Muscle of leg (tissue), 11 donors: Measurements from ENCODE around the gene NAA20. TPM values are rescaled to one million over a fixed set of nuclear protein-coding genes. Genes with fewer than 3 reads are reported as not detected.
A peak's percentile ranks its signal among the peaks of the same experiment; 100 is the strongest.

Source experiments
- DNase-seq: peaks from one replicate; pipeline ENCODE4 v3.0.0; 2013
- H3K27ac ChIP-seq: one replicate; pipeline ENCODE4 v1.5.1; 2013; ENCODE audit warnings: mild to moderate bottlenecking, low read length, control low read depth
- H3K27me3 ChIP-seq: one replicate; pipeline ENCODE4 v1.6.1; 2013; ENCODE audit warnings: low read length; ENCODE audit not compliant: control insufficient read depth, insufficient read depth
- H3K36me3 ChIP-seq: one replicate; pipeline ENCODE4 v1.6.1; 2013; ENCODE audit warnings: low read length; ENCODE audit not compliant: control insufficient read depth, insufficient read depth
- H3K4me1 ChIP-seq: one replicate; pipeline ENCODE4 v1.6.1; 2013; ENCODE audit warnings: low read length; ENCODE audit not compliant: control insufficient read depth, insufficient read depth
- H3K4me3 ChIP-seq: one replicate; pipeline ENCODE4 v1.5.1; 2013; ENCODE audit warnings: low read length, control low read depth
- H3K9me3 ChIP-seq: replicated peaks from 2 replicates; pipeline ENCODE4 v1.6.1; 2013; ENCODE audit warnings: low read depth, low read length; ENCODE audit not compliant: control insufficient read depth
- WGBS: methylation state at CpG from one replicate; pipeline ENCODE4 v1.1.5; 2013; ENCODE audit warnings: missing lambda C conversion rate; ENCODE audit not compliant: insufficient coverage; 5-methylcytosine and 5-hydroxymethylcytosine counted together
- polyA plus RNA-seq, 8 donors: library from polyadenylated mRNA; unstranded; fragments of 120-200 nt; gene quantifications; one replicate each; pipeline versions ENCODE4 v1.2.1 to v1.2.3, GENCODE V29; 2013; ENCODE audit warnings: inconsistent platforms in 1 of 8, low replicate concordance in 1 of 8; ENCODE audit not compliant: insufficient read length in 8 of 8, insufficient read depth in 1 of 8
- total RNA-seq: library from RNA; stranded (reverse); fragments of 120-200 nt; gene quantifications from one replicate; pipeline ENCODE4 v1.2.4, GENCODE V29; 2013

Gene NAA20
- total and polyA plus RNA-seq, 9 donors = 40.9 to 72.4 (median 67.2) TPM

- Histone ChIP-seq H3K27ac (no peak overlapping the region), H3K4me1 (no peaks in the 10 kb centered on the region), H3K27me3 (no peaks in the 10 kb centered on the region), H3K36me3 (peaks cover 36% of the 10 kb centered on the region), H3K9me3 (no peaks in the 10 kb centered on the region), H3K4me3 (no peak overlapping the region)
- no CpG with 5 or more reads among the region's 5 CpGs for WGBS
- DNase-seq = no peak
Observed at GRCh38 chr20:20031790-20032189, 14.6 kb downstream of the NAA20 start.

- 83% methylated on average over 2 of the region's 4 CpGs for whole genome bisulfite sequencing
- peaks cover 46% of the 10 kb centered on the region for H3K36me3 ChIP-seq
- H3K4me3 ChIP-seq = no peak overlapping the region
- H3K9me3 ChIP-seq = no peaks in the 10 kb centered on the region
- H3K4me1 ChIP-seq = no peaks in the 10 kb centered on the region
- H3K27ac ChIP-seq = no peak overlapping the region
- H3K27me3 ChIP-seq = no peaks in the 10 kb centered on the region
- no peak for DNase-seq
Observed at GRCh38 chr20:20034486-20034885, 17.3 kb downstream of the NAA20 start.

DNA sequence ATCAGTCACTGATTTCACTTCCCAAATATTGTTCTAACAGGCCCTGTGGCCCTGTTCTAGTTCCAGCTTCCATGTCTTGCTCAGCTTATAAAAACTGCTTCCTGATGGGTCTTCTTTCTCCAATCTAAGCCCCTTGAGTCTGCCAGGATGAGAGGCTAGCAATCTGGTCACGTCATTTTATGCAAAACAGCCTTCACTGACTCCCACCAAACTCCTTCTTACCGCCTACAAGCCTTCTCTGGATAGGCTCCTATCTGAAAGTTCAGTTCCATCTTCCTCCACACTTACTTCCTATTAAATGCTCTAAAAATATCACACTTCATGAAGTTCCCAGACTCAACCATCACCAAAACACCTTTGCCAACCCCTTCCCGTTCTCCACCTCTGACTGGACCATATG is 19.6 kb downstream of the NAA20 start:
- Histone ChIP-seq H3K4me1 (no peaks in the 10 kb centered on the region), H3K27me3 (no peaks in the 10 kb centered on the region), H3K36me3 (peaks cover 57% of the 10 kb centered on the region), H3K27ac (no peak overlapping the region), H3K9me3 (no peaks in the 10 kb centered on the region), H3K4me3 (no peak overlapping the region)
- no peak for DNase-seq
- WGBS = 70% methylated on average over 3 of the region's 3 CpGs

DNA sequence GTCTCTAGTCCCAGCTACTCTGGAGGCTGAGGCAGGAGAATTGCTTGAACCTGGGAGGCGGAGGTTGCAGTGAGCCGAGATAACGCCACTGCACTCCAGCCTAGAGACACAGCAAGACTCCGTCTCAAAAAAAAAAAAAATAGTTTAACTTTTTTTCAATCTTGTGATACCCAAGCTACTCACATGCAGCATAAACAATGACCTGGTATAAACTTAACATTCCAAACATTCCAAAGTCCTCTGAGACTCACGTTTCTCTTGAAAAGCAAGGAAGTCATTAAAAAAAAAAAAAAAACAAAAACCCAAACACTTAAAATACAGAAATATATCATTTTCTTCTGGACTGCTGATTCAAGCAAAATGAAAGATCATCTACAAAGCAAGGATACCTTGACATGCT is 20.8 kb downstream of the NAA20 start:
- H3K4me1 ChIP-seq = no peaks in the 10 kb centered on the region
- no peak overlapping the region for H3K4me3 ChIP-seq
- peaks cover 61% of the 10 kb centered on the region for H3K36me3 ChIP-seq
- no peaks in the 10 kb centered on the region for H3K9me3 ChIP-seq
- no peaks in the 10 kb centered on the region for H3K27me3 ChIP-seq
- no peak overlapping the region for H3K27ac ChIP-seq
- no peak for DNase-seq
- WGBS = 76% methylated on average over 5 of the region's 5 CpGs

- peaks cover 65% of the 10 kb centered on the region for H3K36me3 ChIP-seq
- no peak overlapping the region for H3K27ac ChIP-seq
- 93% methylated on average over 3 of the region's 6 CpGs for WGBS
- H3K27me3 ChIP-seq = no peaks in the 10 kb centered on the region
- no peaks in the 10 kb centered on the region for H3K4me1 ChIP-seq
- H3K4me3 ChIP-seq = no peak overlapping the region
- H3K9me3 ChIP-seq = no peaks in the 10 kb centered on the region
- no peak for DNase-seq
Observed at GRCh38 chr20:20038586-20038985, 21.4 kb downstream of the NAA20 start.

GRCh38 chr20:20039752-20040387 is 22.7 kb downstream of the NAA20 start:
- no CpG with 5 or more reads among the region's 6 CpGs for WGBS
- DNase-seq = no peak
- no peaks in the 10 kb centered on the region for H3K27me3 ChIP-seq

GRCh38 chr20:20051767-20052073 is 34.6 kb downstream of the NAA20 start:
- WGBS = 2% methylated on average over 13 of the region's 13 CpGs
- peak overlapping the region; percentile 84 for H3K27ac ChIP-seq
- H3K4me3 ChIP-seq = peak overlapping the region; percentile 93
- H3K36me3 ChIP-seq = peaks cover 25% of the 10 kb centered on the region
- no peaks in the 10 kb centered on the region for H3K9me3 ChIP-seq
- H3K4me1 ChIP-seq = peaks cover 4% of the 10 kb centered on the region
- DNase-seq = no peak
- no peaks in the 10 kb centered on the region for H3K27me3 ChIP-seq

More at GRCh38 chr20:20039752-20040387, 22.7 kb downstream of the NAA20 start:
- H3K4me3 ChIP-seq = no peak overlapping the region
- no peak overlapping the region for H3K27ac ChIP-seq
- no peaks in the 10 kb centered on the region for H3K4me1 ChIP-seq
- peaks cover 71% of the 10 kb centered on the region for H3K36me3 ChIP-seq
- H3K9me3 ChIP-seq = no peaks in the 10 kb centered on the region

- H3K27me3 ChIP-seq = no peaks in the 10 kb centered on the region
- WGBS = under 1% methylated on average over 61 of the region's 67 CpGs
- peak within 1 kb of the TSS; percentile 93 for H3K4me3 ChIP-seq
- H3K9me3 ChIP-seq = no peaks in the 10 kb centered on the region
- H3K27ac ChIP-seq = peak within 1 kb of the TSS; percentile 84
- peak; percentile 98 for DNase-seq
- H3K36me3 ChIP-seq = peaks cover 20% of the 10 kb centered on the region
- H3K4me1 ChIP-seq = peaks cover 4% of the 10 kb centered on the region
Observed at GRCh38 chr20:20052074-20052970, 35.2 kb downstream of the NAA20 start, which contains the start of the genes CFAP61 and CRNKL1. CFAP61 (plus strand) TSS chr20:20052532; CDS start chr20:20056654, 4,122 bp downstream. CRNKL1 (minus strand) TSS chr20:20052466; CDS start chr20:20052342, 124 bp downstream.

GRCh38 chr20:20060234-20060998 is 43.3 kb downstream of the NAA20 start:
- H3K27ac ChIP-seq = no peak overlapping the region
- H3K36me3 ChIP-seq = no peaks in the 10 kb centered on the region
- peaks cover 2% of the 10 kb centered on the region for H3K27me3 ChIP-seq
- H3K4me1 ChIP-seq = no peaks in the 10 kb centered on the region
- DNase-seq = peak; percentile 11
- no peak overlapping the region for H3K4me3 ChIP-seq
- WGBS = 64% methylated on average over 6 of the region's 6 CpGs
- no peaks in the 10 kb centered on the region for H3K9me3 ChIP-seq
